Measurements from ENCODE around the gene XXYLT1.
A peak's percentile ranks its signal among the peaks of the same experiment; 100 is the strongest.

XXYLT1 gene

DNA sequence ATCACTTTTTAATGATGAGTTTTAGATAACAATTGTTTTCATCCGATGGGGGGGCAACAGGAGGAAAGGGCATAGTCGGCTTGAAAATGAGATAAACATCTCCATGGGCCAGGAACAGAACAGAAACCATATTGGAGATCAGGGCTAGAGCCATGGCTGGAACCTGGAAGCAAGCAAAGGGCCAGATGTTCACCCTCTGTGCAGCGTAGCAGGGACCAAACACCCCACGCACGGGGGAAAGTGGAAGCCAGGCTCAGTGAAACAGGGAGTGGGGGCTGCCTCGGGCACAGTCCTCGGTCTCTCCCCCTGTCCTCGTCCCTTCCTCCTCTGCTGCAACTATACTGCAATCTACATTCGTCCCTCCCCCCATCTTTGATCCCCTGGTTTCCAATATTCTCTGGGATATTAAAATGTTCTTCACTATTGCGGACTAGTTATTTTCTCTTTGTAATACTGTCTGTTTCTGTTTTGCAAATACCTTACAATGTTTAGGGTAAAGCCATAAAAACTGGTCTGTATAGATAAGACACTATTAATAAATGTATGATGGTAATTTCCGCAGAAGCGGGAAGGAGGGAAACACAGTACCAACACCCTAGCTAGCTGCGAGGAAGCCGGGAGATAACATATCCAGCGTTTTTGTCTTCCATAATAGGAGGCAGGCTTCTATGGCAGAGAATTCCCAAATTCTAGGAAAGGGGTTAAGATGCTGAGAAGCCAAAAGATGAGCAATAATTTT, 121.5 kb downstream of the XXYLT1 start:
- no peak for DNase-seq

DNA sequence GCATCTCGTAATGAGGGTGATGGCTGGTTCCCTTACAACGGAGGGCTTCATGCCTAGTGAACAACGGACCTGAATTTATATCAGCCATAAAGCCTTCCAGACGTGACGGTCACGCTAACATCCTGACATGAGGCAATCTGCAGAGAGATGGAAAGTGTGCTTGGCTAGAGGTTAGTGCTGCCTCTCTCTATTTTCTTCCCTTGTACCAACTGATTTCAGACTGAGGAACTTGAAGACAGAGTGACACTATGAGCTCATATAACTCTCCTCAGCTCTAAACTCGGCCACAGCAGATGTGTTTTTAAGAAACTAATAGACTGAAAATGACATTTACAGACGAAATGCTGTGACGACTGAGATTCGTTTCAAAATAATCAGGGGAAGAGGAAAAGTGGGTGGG, 122.4 kb downstream of the XXYLT1 start:
- DNase-seq: no peak

DNA sequence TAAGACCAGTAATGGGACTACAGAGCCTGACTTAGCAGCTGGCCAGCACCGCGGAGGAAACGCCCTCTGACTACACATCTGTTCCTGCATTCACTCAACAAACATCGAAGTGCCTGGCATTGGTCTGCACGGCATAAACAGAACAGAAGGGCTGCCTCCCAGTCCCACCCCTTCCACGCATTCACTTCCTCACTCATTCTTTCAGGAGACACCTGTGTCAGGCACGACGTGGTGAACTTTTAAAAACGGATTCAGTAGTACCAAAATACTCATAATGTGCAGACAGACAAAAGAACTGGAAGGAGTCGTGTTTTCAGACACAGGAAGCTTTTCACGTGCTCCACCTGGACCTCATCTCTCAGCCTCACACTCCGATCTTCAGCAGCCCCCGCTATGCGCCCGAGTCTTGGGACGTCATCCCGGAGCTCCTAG, 123.3 kb downstream of the XXYLT1 start:
- DNase-seq: no peak

DNA sequence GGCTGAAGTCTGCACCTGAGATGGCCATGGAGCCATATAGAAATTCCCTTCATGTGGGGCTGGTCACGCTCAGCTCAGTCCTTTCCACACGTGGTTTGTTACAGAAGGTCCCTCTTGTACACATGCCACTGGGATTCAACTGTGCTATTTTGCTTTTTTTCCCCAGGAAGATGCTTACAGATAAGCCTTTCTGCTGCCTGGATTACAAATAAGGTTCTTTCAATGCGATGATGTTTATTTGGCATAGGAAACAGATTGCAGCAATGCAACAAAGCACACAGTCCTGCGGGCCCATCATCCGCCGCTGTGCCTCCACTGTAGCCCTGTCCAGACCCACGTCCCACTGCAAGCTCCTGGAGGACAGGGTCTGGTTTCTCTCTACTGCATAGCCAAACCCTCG, 124.8 kb downstream of the XXYLT1 start:
- no peak for DNase-seq

DNA sequence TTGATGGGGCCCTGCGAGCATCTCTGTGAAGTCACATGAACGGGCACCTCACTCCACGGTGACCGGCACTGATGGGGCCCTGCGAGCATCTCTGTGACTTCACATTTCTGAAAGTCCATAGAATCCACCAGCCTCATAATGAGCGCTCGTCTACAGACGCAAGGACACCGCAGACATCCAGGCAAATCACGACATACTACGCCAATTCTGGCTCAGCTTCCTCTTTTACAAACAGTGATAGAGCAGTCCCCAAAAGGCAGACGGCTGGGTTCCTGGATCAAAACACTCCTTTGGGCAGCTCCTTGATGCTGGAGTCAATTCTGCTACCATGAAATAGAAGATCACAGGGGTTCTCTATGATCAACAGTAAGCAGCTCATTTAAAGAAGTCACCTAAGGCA, 125.4 kb downstream of the XXYLT1 start:
- no peak for DNase-seq

DNA sequence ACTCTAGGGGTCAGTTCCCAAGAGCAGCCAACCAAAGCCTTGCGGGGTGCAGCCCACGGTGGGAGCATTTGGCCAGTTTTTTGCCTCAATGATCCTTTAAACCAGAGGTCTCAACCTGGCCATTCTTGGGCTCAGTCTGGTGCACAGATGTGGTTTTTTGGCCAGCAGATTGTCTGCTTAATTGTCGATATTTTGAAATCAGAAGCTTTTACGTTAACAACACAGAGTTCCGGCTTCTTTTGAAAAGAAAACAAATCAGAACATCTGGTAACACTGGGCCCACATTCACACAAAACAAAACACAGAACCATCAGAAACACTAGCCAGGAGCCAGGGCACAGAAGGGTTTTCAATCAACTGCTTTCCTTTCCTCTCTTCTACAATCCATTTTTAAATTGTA, 127.7 kb downstream of the XXYLT1 start:
- no peak for DNase-seq

GRCh38 chr3:195142519-195142918, 128.4 kb downstream of the XXYLT1 start:
- no peak for DNase-seq

- no peak for DNase-seq
Observed at GRCh38 chr3:195140816-195141793, 129.9 kb downstream of the XXYLT1 start.

GRCh38 chr3:195140410-195140809, 130.5 kb downstream of the XXYLT1 start:
- DNase-seq: no peak

DNA sequence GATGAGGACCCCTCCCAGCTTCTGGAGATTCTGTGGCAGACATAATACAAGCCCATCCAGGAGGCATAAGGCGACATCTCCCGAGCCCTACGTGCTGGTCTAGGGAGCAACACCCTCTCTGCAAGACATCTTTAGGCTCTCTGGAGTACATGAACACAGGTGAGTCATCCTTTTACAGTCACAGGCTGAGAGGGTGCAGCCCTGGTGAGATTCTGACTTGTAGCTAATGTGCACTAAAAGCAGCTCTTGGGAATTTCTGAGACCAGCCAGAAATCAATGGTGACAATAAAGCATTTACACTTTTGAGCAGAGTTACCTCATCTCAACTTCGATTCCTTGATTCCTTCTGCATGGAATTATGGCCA, 131.1 kb downstream of the XXYLT1 start:
- no peak for DNase-seq

DNA sequence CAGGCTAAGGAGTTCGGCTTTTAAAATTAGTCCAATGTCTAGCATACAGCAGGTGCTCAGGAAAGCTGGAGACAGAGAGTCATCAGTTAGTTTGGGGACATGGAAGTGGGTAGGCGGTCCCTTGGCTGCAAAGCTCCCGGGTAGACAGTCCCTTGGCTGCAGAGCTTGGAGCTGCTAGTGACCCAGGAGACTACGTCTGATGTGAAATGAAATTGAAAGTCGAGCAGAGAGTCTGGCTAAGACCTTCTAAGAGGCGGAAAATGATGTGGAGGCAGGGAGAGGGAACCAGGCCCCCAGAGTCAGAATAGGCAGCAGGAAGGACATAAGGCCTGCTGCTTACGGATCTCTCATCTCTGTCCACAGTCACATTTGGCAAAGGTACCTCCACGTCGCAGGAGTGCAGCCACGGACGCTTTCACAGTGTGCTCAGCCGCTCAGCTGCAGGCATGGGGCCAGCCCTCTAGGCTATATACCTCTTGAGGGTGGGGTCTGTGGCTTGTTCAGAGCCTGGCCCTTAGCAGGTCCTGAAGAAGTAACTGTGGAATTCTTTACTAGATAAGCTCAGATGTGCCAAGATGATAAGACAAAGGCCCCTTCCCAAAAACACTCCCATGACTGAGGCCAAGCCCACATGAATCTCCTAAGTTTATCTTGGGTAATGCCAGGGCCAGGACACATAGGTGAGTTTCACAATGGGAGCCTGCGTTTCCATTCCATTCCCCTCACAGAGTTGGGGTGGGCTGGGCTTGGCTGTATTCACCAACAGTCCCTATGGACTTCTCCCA, 131.7 kb downstream of the XXYLT1 start:
- no peak for DNase-seq

DNA sequence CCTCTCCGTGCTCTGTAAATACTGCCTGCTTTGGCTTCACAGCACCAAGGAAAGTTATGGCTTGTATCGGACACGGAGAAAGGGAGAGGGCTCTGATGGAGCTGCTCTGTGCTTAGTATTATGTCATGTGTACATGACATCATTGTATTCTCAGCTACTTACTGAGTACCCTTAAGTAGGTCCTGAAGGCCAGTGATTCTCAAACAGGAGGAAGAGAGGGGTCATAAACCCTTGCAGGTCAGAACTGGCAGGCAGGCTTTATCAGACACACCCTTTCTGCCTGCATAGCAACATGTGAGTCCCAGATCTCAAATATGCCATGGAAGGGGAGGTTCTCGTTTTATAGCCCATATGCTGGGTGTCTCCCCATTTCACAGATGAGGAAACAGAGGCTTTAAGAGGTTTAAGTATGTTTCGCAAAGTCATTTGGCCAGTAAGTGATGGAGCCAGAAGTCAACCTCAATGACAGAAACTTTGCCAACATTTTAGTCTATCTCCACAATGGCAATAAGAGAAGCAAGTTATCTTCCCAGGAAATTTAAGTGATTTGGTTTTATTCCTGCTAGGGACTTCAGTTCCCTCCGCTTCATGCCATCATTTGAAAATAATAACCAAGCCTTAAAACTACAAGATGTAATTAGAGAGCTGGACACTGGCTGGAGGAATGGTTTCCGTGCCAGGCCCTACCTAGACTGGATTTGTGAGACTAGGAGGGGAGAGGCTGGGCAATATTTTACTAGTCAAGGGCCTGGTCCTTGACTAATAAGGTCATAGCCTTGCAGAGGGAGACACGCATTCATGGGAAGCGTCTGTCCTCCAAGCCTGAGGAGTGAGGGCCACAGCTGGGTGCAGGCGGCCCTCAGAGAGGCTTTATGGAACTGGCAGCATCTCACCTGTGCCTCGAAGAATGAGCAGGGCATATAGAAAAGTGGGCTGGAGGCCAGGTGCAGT, 133.0 kb downstream of the XXYLT1 start:
- no peak for DNase-seq

GRCh38 chr3:195135917-195136316, 135.0 kb downstream of the XXYLT1 start:
- no peak for DNase-seq

DNA sequence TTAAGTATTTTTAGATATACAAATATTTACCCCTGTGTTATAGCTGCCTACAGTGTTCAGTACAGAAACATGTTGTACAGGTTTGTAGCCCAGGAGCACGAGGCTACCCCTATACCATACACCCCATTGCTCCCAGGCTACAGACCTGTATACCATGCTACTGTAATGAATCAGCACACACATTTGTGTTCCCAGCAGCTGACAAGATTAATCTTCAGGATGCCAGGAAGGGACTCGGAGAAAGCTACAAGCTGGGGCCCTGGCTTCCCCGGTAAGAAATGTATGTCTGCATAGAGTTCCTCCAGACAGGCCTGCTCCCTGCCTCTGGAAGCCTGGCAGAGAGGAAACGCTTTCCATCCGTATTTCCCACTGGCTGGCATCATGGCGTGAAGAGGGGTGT, 136.5 kb downstream of the XXYLT1 start:
- no peak for DNase-seq

DNA sequence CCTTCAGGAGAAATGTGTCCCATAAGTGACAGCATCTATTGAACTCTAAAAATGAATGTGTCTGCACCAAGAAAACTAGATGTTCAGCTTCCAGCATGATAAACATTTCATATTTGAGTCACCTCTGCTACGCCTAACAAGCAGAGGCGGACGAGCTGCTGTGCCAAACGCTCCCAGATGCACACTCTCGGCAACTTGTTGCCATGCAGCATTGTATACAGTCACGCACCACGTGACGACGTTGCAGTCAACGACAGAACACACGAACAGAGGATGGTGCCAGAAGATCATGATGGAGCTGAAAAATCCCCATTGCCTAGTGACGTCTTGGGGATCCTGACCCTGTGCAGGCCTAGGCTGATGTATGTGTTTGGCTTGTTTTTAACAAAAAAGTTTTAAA, 137.5 kb downstream of the XXYLT1 start:
- DNase-seq: peak; percentile 13

DNA sequence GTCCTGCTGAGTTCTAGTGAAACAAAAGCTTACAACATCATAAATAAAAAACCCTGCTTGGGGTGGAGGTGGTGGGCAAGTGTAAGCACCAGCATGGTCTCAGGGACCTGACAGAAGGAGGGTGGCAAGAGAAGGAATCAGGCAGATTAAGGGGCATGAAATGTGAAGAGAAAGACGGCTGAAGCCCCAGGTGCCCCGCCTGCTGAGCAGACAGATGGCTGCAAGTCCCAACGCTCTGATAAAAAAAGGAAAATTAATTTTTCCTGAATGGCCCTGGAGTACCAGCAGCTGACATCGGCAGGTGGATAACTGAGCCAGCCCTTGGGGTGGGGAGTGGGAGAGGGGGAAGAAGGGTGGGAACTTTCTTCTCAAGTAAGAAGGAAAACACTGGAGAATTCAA, 137.9 kb downstream of the XXYLT1 start:
- no peak for DNase-seq

- no peak for DNase-seq
Observed at GRCh38 chr3:195131176-195131575, 139.8 kb downstream of the XXYLT1 start.

DNA sequence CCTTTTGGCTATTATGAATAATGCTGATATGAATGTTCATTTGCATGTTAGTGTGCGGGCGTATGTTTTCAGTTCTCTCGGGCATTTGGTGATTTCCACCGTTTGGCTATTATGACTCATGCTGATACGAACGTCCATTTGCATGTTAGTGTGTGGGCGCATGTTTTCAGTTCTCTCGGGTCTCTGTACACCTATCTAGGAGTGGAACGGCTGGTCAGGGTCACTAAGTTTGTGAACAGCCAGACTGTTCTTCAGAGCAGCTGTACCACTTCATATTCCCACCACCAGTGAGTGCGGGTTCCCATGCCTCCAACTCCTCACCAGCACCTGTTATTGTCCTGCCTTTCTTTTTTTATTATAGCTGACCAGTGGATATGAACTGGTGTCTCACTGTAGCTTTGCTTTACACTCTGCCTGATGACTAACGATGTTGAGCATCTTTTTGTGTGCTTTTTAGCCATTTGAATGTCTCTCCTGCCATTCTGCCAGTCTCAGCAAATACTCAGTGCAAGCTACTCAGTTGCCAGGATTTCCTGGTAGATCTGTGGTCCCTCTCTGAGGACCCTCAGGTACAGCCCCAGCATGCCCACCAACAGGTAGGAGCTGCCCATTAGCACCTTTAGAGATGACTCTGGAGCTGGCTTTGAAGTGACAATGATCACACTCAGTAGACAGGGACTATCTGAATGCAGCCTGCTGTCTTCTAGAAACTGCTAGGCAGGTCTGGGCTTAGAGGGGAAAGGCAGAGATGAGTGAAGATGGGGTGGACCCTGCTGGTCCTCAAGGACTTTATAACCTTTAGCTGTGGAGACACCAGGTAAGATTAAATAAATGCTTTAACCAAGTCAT, 141.1 kb downstream of the XXYLT1 start:
- no peak for DNase-seq

- no peak for DNase-seq
Observed at GRCh38 chr3:195129072-195129643, 141.8 kb downstream of the XXYLT1 start.

GRCh38 chr3:195128255-195129071, 142.5 kb downstream of the XXYLT1 start:
- no peak for DNase-seq

Data from activated effector memory CD4-positive, alpha-beta T cell treated with Interleukin-2 at 50 U/mL for 16 hours (primary cell).